Prostate gland (tissue), 2 donors: Measurements from ENCODE around the gene RINL. TPM values are rescaled to one million over a fixed set of nuclear protein-coding genes. Genes with fewer than 3 reads are reported as not detected.

Experiments
- DNase-seq: peaks from one replicate; pipeline ENCODE4 v3.0.0-alpha.2; 2019; ENCODE audit warnings: low spot score
- H3K27ac ChIP-seq, 2 donors: fragments of 200-600 bp; sonication (generic); 2 replicates each; pipeline ENCODE4 v1.5.1; 2017 to 2019
- H3K27me3 ChIP-seq: fragments of 200-600 bp; sonication (generic); replicated peaks from 2 replicates; pipeline ENCODE4 v1.5.1; 2019; ENCODE audit not compliant: insufficient read depth
- H3K36me3 ChIP-seq, 2 donors: fragments of 200-600 bp; sonication (generic); 1 replicate in 1 of 2; 2 replicates in 1 of 2; pipeline versions ENCODE4 v1.5.1 to v1.8.1; 2017 to 2019
- H3K4me1 ChIP-seq: fragments of 200-600 bp; sonication (generic); replicated peaks from 2 replicates; pipeline ENCODE4 v1.5.1; 2019
- H3K4me3 ChIP-seq, 2 donors: fragments of 200-600 bp; sonication (generic); 2 replicates each; pipeline ENCODE4 v1.5.1; 2017 to 2019
- H3K9me3 ChIP-seq: fragments of 200-600 bp; sonication (generic); 2 replicates; pipeline ENCODE4 v1.5.1; 2017
- POLR2A ChIP-seq: fragments of 450-650 bp; IDR thresholded peaks from one replicate; pipeline ENCODE4 v1.6.1; 2016; ENCODE audit warnings: antibody characterized with exemption, mild to moderate bottlenecking
- POLR2AphosphoS5 ChIP-seq: sonication (generic); formaldehyde crosslinking; IDR thresholded peaks from one replicate; pipeline ENCODE4 v1.6.1; 2017; ENCODE audit warnings: antibody characterized with exemption
- WGBS: methylation state at CpG from one replicate; pipeline ENCODE4 v1.1.5; 2018; 5-methylcytosine and 5-hydroxymethylcytosine counted together
- intact Hi-C: fragments of 100-400 bp; cut with DNase I; formaldehyde crosslinking; loops from one replicate; pipeline ENCODE4 v1.14.2; 2022
- total RNA-seq, 2 donors: library from RNA; depleted of rRNA; stranded (reverse); fragments of >200 nt; gene quantifications; one replicate each; pipeline ENCODE4 v1.1.0, GENCODE V29; 2016
- TF ChIP-seq, protein P1 (sequence below), 4 experiments: fragments of 200-600 bp in 2 of 4; fragments of 450-650 bp in 2 of 4; sonication (generic) in 2 of 4; IDR thresholded peaks; 1 replicate in 3 of 4; 2 replicates in 1 of 4; pipeline ENCODE4 v1.5.1; 2016 to 2019; ENCODE audit warnings: antibody characterized with exemption in 4 of 4, mild to moderate bottlenecking in 2 of 4, moderate library complexity in 2 of 4

The RINL gene
- total RNA-seq, 2 donors from 2014 or later: 3.1 to 10.2 TPM

- H3K4me1 ChIP-seq: peaks cover 10% of the 10 kb centered on the region
- no peaks in the 10 kb centered on the region for H3K9me3 ChIP-seq
- no peak overlapping the region for H3K27ac ChIP-seq
- TF ChIP-seq, protein P1, sequence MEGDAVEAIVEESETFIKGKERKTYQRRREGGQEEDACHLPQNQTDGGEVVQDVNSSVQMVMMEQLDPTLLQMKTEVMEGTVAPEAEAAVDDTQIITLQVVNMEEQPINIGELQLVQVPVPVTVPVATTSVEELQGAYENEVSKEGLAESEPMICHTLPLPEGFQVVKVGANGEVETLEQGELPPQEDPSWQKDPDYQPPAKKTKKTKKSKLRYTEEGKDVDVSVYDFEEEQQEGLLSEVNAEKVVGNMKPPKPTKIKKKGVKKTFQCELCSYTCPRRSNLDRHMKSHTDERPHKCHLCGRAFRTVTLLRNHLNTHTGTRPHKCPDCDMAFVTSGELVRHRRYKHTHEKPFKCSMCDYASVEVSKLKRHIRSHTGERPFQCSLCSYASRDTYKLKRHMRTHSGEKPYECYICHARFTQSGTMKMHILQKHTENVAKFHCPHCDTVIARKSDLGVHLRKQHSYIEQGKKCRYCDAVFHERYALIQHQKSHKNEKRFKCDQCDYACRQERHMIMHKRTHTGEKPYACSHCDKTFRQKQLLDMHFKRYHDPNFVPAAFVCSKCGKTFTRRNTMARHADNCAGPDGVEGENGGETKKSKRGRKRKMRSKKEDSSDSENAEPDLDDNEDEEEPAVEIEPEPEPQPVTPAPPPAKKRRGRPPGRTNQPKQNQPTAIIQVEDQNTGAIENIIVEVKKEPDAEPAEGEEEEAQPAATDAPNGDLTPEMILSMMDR (IDR thresholded peaks at IDR 0.05): no peak
- TF ChIP-seq POLR2A (no peak), POLR2AphosphoS5 (no peak)
- H3K4me3 ChIP-seq: no peak overlapping the region
- 69% methylated on average over 2 of the region's 2 CpGs for WGBS
- H3K36me3 ChIP-seq: peaks cover 41 to 52% of the 10 kb centered on the region in 2 donors
- H3K27me3 ChIP-seq: no peaks in the 10 kb centered on the region
- intact Hi-C loops: loop anchor here (5.0 kb wide), 1 partner anchor 229 kb away; the partner anchor contains the start of genes EIF3K and MAP4K1
- no peak for DNase-seq
These were observed 32.0 kb downstream of the RINL start for GRCh38 chr19:38846097-38846496.

GRCh38 chr19:38845374-38846024, 32.6 kb downstream of the RINL start:
- Histone ChIP-seq H3K9me3 (no peaks in the 10 kb centered on the region), H3K4me3 (no peak overlapping the region), H3K4me1 (peaks cover 8% of the 10 kb centered on the region), H3K27ac (no peak overlapping the region), H3K36me3 (peaks cover 42 to 52% of the 10 kb centered on the region in 2 donors), H3K27me3 (no peaks in the 10 kb centered on the region)
- 90% methylated on average over 14 of the region's 14 CpGs for WGBS
- intact Hi-C loops: loop anchor here (5.0 kb wide), 1 partner anchor 228 kb away; the partner anchor contains the start of genes EIF3K and MAP4K1
- DNase-seq: no peak
- TF ChIP-seq, protein P1 (IDR thresholded peaks at IDR 0.05): no peak
- TF ChIP-seq POLR2AphosphoS5: no peak
- TF ChIP-seq POLR2A: no peak

- Histone ChIP-seq H3K4me3 (no peak overlapping the region), H3K36me3 (peaks cover 50 to 58% of the 10 kb centered on the region in 2 donors), H3K9me3 (no peaks in the 10 kb centered on the region), H3K27me3 (no peaks in the 10 kb centered on the region), H3K27ac (no peak overlapping the region), H3K4me1 (peaks cover 12% of the 10 kb centered on the region)
- DNase-seq: no peak
- TF ChIP-seq, protein P1 (IDR thresholded peaks at IDR 0.05): no peak
- intact Hi-C loops: no loop called here
- WGBS: 86% methylated on average over 10 of the region's 11 CpGs
These were observed 33.9 kb downstream of the RINL start for GRCh38 chr19:38844093-38844686.

GRCh38 chr19:38843175-38843758, 34.8 kb downstream of the RINL start:
- Histone ChIP-seq H3K27me3 (no peaks in the 10 kb centered on the region), H3K27ac (no peak overlapping the region), H3K4me1 (peaks cover 19% of the 10 kb centered on the region), H3K9me3 (no peaks in the 10 kb centered on the region), H3K36me3 (peaks cover 50 to 58% of the 10 kb centered on the region in 2 donors), H3K4me3 (no peak overlapping the region)
- 98% methylated on average over 9 of the region's 9 CpGs for WGBS
- intact Hi-C loops: no loop called here
- no peak for DNase-seq
- TF ChIP-seq, protein P1 (IDR thresholded peaks at IDR 0.05): no peak
- TF ChIP-seq POLR2AphosphoS5 (no peak), POLR2A (no peak)
